ENCODE data around the gene FERD3L.

DNA sequence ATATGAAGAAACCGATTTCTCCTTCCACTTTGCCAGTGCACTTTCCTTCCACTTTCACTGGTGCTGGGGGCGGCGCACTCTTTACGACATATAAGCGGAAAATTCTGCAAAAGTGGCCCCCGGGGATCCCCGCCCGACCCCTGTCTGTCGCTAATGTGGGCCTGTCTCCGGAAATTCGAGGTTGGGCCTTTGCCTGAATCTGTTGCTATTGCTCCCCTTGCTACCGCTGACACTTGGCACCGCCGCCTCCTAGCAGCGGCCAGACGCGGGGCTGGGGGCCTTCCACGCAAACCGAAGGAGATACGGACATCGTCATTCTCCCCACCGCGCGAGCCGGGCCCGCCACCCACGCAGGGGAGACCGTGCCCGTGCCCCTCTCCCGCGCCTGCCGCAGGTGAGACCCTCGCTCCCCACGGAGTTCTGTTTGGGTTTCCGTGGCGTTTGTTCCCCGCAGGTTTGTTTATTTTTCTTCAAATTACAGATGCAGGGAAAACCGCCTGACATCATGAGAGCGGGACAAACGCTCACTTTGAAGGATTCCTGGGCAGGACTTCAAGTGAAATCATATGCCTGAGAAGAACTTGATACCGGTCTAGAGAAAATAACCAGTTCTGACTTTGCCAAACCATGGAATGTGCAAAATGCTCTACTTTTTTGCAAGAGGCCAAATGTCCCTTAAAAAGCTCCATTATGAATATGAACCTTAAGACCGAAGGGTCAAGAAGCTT lies 32.8 kb downstream of the FERD3L start:
- TF ChIP-seq, protein P1, sequence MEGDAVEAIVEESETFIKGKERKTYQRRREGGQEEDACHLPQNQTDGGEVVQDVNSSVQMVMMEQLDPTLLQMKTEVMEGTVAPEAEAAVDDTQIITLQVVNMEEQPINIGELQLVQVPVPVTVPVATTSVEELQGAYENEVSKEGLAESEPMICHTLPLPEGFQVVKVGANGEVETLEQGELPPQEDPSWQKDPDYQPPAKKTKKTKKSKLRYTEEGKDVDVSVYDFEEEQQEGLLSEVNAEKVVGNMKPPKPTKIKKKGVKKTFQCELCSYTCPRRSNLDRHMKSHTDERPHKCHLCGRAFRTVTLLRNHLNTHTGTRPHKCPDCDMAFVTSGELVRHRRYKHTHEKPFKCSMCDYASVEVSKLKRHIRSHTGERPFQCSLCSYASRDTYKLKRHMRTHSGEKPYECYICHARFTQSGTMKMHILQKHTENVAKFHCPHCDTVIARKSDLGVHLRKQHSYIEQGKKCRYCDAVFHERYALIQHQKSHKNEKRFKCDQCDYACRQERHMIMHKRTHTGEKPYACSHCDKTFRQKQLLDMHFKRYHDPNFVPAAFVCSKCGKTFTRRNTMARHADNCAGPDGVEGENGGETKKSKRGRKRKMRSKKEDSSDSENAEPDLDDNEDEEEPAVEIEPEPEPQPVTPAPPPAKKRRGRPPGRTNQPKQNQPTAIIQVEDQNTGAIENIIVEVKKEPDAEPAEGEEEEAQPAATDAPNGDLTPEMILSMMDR (IDR thresholded peaks at IDR 0.05; ENCODE audit: insufficient read depth, low read length), result no peak
- no peak for TF ChIP-seq POLR2AphosphoS5 (IDR thresholded peaks at IDR 0.05; ENCODE audit: low read depth)
- TF ChIP-seq, protein P2, sequence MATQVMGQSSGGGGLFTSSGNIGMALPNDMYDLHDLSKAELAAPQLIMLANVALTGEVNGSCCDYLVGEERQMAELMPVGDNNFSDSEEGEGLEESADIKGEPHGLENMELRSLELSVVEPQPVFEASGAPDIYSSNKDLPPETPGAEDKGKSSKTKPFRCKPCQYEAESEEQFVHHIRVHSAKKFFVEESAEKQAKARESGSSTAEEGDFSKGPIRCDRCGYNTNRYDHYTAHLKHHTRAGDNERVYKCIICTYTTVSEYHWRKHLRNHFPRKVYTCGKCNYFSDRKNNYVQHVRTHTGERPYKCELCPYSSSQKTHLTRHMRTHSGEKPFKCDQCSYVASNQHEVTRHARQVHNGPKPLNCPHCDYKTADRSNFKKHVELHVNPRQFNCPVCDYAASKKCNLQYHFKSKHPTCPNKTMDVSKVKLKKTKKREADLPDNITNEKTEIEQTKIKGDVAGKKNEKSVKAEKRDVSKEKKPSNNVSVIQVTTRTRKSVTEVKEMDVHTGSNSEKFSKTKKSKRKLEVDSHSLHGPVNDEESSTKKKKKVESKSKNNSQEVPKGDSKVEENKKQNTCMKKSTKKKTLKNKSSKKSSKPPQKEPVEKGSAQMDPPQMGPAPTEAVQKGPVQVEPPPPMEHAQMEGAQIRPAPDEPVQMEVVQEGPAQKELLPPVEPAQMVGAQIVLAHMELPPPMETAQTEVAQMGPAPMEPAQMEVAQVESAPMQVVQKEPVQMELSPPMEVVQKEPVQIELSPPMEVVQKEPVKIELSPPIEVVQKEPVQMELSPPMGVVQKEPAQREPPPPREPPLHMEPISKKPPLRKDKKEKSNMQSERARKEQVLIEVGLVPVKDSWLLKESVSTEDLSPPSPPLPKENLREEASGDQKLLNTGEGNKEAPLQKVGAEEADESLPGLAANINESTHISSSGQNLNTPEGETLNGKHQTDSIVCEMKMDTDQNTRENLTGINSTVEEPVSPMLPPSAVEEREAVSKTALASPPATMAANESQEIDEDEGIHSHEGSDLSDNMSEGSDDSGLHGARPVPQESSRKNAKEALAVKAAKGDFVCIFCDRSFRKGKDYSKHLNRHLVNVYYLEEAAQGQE (IDR thresholded peaks at IDR 0.05; ENCODE audit: insufficient replicate concordance, low read depth), result no peak
